Renal pelvis (tissue), 4 donors: ENCODE measurements around the gene BAX. TPM values are rescaled to one million over a fixed set of nuclear protein-coding genes. Genes with fewer than 3 reads are reported as not detected.
A peak's percentile ranks its signal among the peaks of the same experiment; 100 is the strongest.
"Not testable (repeated sequence)": the region's sequence is repeated elsewhere in the genome, so short reads cannot be mapped to it uniquely, and the experiment has no call there.

ENCODE experiments used
- DNase-seq: peaks from one replicate; pipeline ENCODE4 v3.0.0-alpha.2; 2013
- polyA plus RNA-seq, 3 donors: library from polyadenylated mRNA; unstranded; fragments of 120-200 nt; gene quantifications; one replicate each; pipeline ENCODE4 v1.2.1, GENCODE V29; 2013; ENCODE audit not compliant: insufficient read length in 3 of 3

Gene BAX
- polyA plus RNA-seq, 3 donors, result 76.5 to 91.9 (median 87.6) TPM

DNA sequence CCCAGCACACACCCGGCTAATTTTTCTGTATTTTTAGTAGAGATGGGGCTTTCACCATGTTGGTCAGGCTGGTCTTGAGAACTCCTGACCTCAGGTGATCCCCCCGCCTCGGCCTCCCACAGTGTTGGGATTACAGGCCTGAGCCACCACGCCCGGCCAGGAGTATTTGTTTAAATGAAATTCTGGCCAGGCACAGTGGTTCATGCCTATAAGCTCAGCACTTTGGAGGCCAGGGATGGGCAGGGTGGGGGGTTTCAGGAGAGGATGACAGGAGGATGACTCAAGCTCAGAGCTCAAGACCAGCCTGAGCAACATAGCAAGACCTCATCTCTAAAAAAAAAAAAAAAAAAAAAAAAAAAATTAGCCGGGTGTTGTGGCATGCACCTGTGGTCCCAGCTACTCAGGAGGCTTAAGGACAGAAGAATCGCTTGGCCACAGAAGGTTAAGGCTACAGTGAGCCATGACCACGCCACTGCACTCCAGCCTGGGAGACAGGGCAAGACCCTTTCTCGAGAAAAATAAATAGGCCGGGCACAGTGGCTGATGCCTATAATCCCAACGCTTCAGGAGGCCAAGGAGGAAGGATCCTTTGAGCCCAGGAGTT, 29.3 kb upstream of the BAX start:
- no peak for DNase-seq

DNA sequence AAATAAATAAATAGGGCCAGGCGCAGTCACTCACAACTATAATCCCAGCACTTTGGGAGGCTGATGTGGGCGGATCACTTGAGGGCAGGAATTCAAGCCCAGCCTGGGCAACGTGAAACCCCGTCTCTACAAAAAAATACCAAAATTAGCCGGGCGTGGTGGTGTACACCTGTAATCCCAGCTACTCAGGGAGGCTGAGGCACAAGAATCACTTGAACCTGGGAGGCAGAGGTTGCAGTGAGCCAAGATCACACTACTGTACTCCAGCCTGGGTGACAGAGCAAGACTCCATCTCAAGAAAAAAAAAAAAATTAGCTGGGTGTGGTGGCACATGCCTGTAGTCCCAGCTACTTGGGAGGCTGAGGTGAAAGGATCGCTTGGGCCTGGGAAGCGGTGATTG, 28.8 kb upstream of the BAX start:
- DNase-seq, result not testable (repeated sequence)

DNA sequence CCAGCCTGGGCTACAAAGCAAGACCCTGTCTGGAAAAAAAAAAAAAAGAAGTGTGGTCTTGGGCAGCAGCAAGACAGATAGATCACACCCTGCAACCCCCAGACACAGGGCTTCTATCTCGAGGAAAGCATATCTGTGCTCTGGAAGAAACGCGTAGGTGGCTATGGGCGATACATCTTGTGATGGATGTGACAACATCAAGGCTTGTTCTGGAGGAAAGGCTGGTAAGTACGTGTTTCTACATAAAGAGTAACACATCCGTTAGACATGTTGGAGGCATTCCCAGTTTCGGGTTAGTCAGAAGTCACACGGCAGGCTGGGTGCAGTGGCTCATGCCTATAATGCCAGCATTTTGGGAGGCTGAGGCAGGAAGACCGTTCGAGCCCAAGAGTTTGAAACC, 27.8 kb upstream of the BAX start:
- no peak for DNase-seq

DNA sequence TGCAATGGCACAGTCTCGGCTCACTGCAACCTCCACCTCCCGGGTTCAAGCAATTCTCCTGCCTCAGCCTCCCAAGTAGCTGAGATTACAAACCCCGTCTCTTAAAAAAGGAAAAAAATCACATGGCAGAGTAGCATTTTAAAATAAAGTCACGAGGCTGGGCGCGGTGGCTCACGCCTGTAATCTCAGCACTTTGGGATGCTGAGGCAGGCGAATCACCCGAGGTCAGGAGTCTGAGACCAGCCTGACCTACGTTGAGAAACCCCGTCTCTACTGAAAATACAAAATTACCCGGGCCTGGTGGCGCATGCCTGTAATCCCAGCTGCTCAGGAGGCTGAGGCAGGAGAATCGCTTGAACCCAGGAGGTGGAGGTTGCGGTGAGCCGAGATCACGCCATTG, 27.0 kb upstream of the BAX start:
- not testable (repeated sequence) for DNase-seq

DNA sequence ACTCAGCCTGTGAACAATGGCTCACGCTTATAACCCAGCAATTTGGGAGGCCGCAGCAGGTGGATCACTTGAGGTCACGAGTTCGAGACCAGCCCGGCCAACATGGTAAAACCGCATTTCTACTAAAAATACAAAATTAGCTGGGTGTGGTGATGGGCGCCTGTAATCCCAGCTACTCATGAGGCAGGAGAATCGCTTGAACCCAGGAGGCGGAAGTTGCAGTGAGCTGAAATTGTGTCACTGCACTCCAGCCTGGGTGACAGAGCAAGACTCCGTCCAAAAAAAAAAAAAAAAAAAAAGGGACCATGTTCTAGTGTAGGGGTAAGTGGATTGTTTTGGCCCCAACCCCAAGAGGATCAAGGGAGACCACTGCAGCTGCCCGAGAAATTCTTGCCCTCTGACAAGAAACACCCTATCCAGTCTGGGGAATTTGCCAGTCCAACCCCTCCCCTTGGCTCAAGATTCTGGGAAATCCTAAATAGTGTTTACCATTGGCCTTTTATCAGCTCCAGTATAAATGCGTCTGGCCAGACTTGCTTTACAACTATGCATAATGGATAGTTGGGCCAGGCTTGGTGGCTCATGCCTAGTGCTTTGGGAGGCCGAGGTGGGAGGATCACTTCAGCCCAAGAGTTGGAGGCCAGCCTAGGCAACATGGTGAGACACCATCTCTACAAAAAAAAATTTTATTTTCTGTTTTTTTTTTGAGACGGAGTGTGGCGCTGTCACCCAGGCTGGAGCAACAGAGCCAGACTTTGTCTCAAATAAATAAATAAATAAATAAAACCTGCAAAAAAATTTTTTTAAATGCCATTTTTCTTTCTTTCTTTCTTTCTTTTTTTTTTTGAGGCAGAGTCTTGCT, 26.3 kb upstream of the BAX start:
- DNase-seq, result no peak

DNA sequence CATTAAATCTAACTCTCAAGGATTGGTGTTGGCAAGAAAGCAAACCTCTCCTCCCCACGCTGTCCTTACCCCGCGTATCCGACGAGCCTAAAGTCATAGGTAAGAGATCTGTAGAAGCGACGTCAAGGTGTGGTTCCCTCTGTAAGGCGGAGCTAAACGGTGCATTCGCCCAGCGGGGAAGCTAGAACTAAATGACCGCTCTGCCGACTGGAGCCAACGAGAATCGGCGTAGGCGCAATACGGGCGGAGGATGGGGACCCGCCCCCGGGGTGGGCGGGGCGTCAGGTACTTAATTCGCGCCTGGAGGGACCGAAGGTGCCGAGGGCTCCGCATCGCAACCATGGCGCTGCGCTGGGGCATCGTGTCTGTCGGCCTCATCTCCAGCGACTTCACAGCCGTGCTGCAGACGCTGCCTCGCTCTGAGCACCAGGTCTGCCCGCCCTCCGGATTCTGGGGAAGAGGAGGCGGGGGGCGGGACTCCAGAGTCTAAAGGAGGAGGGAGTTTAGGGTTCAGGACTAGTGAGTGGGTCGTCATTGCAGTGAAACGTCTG, 21.2 kb upstream of the BAX start, which contains the start of gene DHDH:
Gene DHDH (plus strand): TSS at position 318 of the 551 bp plus-strand sequence. CDS start 23 bp downstream, at position 341.
- DNase-seq, result peak; percentile 81

DNA sequence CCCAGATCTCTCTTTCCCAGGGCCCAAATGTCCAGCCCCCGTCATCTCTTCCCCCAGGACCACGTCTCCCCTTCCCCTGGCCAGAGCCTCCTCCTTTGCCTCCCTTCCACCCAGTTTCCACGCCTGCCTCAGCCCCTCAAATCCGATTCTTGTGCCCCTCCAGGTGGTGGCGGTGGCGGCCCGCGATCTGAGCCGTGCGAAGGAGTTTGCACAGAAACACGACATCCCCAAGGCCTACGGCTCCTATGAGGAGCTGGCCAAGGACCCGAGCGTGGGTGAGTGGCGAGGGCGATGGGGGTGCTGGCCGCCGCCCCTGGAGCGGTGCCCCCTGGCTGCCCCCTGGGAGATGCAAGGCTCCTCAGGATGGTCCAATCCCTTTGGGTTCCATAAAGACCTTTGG, 19.8 kb upstream of the BAX start:
- DNase-seq, result no peak

DNA sequence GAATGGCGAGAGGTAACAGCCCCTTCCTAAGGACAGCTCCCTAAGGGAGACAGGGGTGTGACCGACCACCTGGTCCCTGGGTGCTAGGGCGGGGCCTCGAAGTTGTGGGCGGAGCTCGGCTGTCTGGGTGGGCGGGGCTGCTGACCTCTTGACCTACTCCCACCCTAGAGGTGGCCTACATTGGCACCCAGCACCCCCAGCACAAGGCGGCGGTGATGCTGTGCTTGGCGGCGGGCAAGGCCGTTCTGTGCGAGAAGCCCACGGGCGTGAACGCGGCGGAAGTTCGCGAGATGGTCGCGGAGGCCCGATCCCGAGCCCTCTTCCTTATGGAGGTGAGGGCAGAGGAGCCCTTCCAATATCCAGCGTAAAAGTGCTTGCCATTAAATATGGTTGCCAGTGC, 18.8 kb upstream of the BAX start:
- DNase-seq, result no peak

DNA sequence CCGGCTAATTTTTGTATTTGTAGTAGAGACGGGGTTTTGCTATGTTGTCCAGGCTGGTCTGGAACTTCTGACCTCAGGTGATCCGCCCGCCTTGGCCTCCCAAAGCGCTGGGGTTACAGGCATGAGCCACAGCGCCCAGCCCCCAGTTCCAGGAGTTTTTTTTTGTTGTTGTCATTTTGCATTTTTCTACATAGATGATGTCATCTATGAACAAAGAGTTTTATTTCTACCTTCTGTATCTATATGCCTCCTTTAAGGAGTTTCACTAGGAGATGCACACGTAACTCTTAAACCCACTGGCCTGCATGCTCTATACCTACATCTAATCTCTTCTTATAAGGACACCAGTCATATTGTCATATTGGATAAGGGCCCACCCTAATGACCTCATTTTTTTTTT, 16.4 kb upstream of the BAX start:
- no peak for DNase-seq

DNA sequence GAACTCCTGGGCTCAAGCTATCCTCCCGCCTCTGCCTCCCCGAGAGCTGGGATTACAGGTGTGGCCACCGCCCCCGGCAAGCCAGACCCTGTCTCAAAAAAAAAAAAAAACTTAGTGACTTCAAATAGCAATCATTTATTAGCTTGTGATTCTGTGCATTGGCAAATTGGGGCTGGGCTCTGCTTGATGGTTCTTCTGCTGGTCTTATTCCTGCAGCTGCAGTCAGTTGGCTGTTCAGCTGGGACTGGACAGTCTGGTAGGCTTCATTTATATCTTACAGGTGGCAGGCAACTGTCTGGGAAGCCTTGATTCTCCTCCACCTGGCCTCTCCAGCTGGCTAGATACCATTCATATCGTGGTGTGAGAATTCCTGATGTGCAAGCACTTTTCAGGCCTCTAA, 13.8 kb upstream of the BAX start:
- no peak for DNase-seq

DNA sequence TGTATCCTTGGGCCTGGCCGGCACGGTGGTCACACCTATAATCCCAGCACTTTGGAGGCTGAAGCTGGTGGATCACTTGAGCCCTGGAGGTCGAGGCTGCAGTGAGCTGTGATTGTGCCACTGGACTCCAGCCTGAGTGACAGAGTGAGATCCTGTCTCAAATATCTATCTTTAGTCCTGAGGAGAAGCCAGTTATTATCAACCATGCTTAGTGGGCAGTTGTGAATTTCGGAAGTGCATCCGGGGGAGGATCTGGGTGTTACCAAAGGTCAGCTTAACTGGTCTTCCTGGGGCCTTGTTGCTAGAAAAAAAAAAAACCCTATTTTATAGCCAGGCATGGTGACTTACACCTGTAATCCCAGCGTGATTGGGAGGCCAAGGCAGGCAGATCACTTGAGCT, 11.6 kb upstream of the BAX start:
- no peak for DNase-seq

DNA sequence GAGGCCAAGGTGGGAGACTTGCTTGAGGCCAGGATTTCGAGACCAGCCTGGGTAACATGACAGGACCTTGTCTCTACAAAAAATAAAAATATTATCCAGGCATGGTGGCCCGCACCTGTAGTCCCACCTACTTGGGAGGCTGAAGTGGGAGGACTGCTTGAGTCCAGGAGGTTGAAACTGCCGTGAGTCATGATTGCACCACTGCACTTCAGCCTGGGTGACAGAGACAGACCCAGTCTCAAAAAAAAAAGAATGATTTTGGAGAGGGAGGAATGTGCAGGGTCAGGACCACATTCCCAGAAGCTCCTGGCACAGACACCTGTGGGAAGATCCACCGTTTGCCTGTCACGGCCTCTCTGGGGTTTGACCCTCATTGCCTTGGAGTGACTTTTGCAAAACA, 9.3 kb upstream of the BAX start:
- no peak for DNase-seq

DNA sequence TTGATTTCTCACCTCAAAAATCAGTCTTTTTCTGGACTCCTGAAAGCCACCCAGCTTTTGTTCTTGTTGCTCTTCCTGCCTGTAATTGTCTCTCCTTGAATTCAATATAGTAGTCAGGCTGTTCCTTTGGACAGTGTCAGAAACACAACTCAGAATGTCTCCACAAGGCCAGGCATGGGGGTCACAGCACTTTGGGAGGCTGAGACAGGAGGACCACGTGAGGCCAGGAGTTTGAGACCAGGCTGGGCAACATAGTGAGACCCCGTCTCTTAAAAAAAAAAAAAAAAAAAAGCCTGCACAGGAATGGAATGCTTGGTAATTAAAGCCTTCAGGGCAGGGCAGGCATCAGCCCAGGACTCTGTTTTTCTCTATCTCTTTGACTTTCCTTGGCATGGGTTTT, 8.9 kb upstream of the BAX start:
- DNase-seq, result no peak

DNA sequence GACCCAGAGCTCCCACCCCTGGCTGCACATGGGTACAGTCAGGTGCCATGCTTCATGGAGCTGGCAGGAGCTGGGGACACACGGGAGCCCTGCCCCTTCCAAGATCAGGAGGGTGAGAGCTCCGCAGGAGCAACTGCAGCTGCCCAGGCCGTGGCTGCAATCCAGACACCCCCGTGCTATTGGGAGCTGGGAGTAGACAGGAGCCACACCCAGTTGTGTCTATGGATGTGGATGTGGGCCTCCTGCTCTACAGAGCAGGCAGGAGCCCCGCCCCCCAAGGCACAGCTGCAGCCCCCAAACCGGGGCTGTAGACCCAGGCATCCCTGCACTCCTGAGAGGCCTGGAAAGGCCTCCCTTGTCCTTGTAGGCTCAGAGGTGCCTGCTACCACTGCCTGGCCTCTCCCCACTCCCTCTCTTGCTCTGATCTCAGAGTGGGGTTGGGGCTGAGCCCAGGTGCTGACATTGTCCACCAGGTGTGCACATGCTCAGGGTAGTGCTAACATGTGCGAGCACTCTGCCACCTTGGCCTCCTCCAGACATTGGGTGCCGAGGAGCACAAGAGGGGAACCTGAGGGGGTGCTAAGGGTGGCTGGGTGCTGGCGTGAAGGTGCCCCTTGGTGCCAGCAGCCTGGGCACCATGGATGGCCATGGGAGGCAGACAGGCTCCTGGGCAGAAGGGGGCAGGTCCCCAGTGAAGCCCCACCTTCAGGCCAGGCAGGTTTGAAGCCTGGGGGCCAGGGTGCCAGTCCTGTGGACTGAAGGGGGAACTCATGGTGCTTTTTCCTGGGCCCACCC, 8.0 kb upstream of the BAX start:
- no peak for DNase-seq

DNA sequence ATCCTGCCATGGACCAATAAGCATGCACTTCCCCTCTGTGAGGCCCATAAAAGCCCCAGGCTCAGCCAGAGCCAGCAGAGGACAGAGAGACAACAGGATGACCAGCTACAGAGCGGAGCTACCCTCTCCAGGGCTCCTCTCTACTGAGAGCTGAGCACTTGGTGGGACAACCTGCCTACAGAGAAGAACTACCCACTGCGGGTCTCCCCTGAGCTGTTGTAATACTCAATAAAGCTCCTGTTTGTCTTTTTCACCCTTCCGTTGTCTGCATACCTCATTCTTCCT, 7.5 kb upstream of the BAX start:
- DNase-seq, result no peak

DNA sequence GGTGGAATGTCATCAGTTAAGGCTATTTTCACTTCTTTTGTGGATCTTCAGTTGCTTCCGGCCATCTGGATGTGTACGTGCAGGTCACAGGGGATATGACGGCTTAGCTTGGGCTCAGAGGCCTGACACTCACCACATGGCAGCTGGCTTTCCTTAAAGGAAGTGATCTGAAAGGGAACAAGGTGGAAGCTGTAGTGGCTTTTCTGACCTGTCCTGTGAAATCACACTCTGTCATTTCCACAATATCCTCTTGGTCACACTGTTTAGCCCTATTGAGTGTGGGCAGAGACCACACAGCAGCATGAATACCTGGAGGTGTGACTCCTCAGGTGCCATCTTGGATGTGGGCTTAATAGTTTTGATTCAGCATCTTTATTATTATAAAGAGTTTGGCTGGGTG, 4.5 kb upstream of the BAX start:
- DNase-seq, result no peak

DNA sequence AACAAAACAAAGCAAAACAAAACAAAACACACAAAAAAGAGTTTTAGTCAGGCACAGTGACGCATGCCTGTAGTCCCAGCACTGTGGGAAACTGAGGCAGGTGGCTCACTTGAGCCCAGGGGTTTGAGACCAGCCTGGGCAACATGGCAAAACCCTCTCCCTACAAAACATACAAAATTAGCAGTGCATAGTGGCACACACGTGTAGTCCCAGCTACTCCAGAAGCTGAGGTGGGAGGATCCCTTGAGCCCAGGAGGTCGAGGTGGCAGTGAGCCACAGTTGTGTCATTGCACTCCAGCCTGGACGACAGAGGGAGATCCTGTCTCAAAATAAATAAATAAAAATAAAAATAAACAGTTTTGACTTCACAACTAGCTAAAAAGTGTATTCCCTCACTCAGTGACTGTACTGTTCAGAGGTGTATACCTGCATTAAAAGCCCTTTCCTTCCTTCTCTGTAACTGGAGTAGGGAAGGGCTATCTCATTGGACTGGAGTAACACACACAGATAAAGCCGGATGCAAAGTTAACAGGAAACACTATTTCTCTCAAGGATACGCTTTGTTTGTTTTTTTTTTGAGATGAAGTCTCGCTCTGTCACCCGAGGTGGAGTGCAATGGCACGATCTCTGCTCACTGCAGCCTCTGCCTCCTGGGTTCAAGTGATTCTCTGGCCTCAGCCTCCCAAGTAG, 3.7 kb upstream of the BAX start:
- DNase-seq, result no peak

DNA sequence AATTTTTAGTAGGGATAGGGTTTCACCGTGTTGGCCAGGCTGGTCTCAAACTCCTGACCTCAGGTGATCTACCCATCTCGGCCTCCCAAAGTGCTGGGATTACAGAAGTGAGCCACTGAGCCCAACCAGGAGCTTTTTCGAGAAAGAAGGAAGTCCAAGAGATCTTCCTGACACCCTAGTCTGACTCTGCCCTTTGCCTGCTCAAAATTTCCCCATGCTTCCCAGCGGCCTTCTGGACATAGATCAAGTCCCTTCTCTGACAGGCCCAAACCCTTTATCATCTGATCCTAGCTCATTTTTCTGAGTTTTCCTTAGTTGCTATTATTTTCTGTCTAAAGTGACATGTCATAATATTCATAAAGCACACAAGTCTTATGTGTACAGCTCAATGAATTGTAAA, 1.5 kb upstream of the BAX start:
- no peak for DNase-seq

DNA sequence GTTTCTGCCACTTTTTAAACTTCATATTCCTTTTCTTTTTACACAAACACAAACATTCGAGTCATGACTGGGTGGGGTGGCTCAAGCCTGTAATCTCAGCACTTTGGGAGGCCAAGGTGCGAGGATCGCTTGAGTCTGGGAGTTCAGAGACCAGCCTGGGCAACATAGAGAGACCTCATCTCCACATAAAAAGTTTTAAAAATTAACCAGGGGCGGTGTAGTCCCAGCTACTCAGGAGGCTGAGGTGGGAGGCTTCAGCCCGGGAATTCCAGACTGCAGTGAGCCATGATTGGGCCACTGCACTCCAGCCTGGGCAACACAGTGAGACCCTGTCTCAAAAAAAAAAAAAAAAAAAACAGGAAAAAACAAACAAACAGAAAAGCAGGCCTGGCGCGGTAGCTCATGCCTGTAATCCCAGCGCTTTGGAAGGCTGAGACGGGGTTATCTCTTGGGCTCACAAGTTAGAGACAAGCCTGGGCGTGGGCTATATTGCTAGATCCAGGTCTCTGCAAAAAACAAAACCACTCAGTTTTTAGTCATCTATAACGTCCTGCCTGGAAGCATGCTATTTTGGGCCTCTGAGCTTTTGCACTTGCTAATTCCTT, 583 bp upstream of the BAX start:
- no peak for DNase-seq

DNA sequence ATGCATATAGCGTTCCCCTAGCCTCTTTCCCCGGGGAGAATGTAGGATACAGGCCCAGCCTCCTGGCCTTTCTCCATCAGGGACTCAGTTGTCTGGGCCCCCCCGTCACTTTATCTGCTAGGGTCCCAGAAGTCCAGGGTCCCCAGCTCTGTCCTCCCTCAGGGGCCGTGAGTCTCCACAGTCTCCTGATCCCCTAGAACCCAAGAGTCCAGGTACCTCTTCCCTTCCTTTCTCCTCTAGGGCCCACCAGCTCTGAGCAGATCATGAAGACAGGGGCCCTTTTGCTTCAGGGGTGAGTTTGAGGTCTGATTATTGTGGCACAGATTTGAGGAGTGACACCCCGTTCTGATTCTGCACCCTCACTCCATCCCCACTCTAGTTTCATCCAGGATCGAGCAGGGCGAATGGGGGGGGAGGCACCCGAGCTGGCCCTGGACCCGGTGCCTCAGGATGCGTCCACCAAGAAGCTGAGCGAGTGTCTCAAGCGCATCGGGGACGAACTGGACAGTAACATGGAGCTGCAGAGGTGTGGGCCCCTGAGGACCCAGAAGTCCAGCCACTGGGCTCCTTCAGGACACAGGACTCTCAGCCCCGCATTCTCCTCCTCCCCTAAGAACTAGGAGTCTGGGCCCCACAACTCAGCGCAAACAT, 758 bp downstream of the BAX start:
- no peak for DNase-seq

DNA sequence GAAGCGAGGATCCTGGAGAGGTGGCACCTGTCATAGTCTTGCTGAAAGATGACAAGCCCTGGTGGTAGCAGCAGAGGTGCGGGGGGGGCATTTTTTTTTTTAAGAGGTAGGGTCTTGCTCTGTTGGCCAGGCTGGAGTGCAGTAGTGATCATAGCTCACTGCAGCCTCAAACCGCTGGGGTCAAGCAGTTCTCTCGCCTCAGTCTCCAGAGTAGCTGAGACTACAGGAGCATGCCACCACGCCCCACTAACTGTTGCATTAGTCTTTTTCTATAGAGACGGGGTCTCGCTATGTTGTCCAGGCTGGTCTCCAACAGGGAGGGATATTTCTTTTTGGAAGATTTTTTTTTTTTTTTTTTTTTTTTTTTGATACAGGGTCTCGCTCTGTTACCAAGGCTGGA, 3.3 kb downstream of the BAX start:
- DNase-seq, result no peak
